ENCODE measurements around the gene TAS2R20. TPM values are rescaled to one million over a fixed set of nuclear protein-coding genes. Genes with fewer than 3 reads are reported as not detected.

TAS2R20 gene
- total and polyA plus RNA-seq, 2 of the 4 experiments (the other 2 are of a cell fraction): 0.36 to 3.4 TPM

- H4K8ac ChIP-seq (ENCODE audit: low read depth in 2 of 2, low read length in 2 of 2): no peak overlapping the region
- no peak overlapping the region for H3K4ac ChIP-seq (ENCODE audit: low read depth, low read length)
- ATAC-seq (ENCODE audit: low read depth) (peak; percentile 56; the same call in 1 of the 2 replicates), DNase-seq (peak; percentile 29)
- in situ Hi-C loops (cut with MboI; ENCODE audit: low sequenced_read_pairs): no loop called here
- TF ChIP-seq RFX5 (IDR thresholded peaks at IDR 0.05; ENCODE audit: low read depth, low read length) (no peak), CTCF (conservative IDR thresholded peaks at IDR 0.05; ENCODE audit: low read depth, low read length) (no peak), MAFK (IDR thresholded peaks at IDR 0.05; ENCODE audit: low read depth, low read length) (no peak), FOS (IDR thresholded peaks at IDR 0.05; ENCODE audit: low read depth, low read length) (no peak), NFE2L2 (IDR thresholded peaks at IDR 0.05; ENCODE audit: low read depth, low read length) (no peak), RAD21 (IDR thresholded peaks at IDR 0.05; ENCODE audit: low read length) (no peak), MXI1 (IDR thresholded peaks at IDR 0.05; ENCODE audit: borderline replicate concordance, low read depth, low read length) (no peak)
- no peak overlapping the region for H3K27ac ChIP-seq (ENCODE audit: insufficient read depth, low read length)
- no TSS peak for BruUV-seq (replicated peaks)
- H2BK15ac ChIP-seq (ENCODE audit: low read depth, low read length): no peak overlapping the region
- H3K56ac ChIP-seq (ENCODE audit: extremely low read depth, insufficient read depth, low read length): no peak overlapping the region
- H3K9me3 ChIP-seq (ENCODE audit: control insufficient read depth, insufficient read depth, low read length): no peaks in the 10 kb centered on the region
- no peak overlapping the region for H2AK9ac ChIP-seq (replicated peaks; ENCODE audit: low read depth, low read length, poor library complexity)
- POLR2A ChIA-PET (ENCODE audit: unreplicated experiment): no interaction called here
- no CpG with 5 or more reads among the region's 1 CpG for WGBS, 2 experiments (ENCODE audit: extremely low coverage in 2 of 2, insufficient read length in 1 of 2)
- no peak overlapping the region for H3K23ac ChIP-seq (ENCODE audit: low read depth, low read length)
- no peaks in the 10 kb centered on the region for H3K36me3 ChIP-seq (ENCODE audit: control insufficient read depth, insufficient read depth, low read length)
- H4K20me1 ChIP-seq (ENCODE audit: insufficient read depth, low read length): no peaks in the 10 kb centered on the region
- H2AK5ac ChIP-seq (ENCODE audit: low read depth, low read length): no peak overlapping the region
- no peaks in the 10 kb centered on the region for H3K9me1 ChIP-seq (ENCODE audit: insufficient read depth, low read length)
- no peaks in the 10 kb centered on the region for H3K27me3 ChIP-seq (ENCODE audit: control insufficient read depth, insufficient read depth, low read length)
- H2AFZ ChIP-seq (replicated peaks; ENCODE audit: low read length, poor library complexity): no peak overlapping the region
- intact Hi-C loops (cut with micrococcal nuclease): no loop called here
- H2BK20ac ChIP-seq (ENCODE audit: low read depth, low read length): no peak overlapping the region
- H2BK5ac ChIP-seq (ENCODE audit: low read depth, low read length, poor library complexity, severe bottlenecking): no peak overlapping the region
- H3K9ac ChIP-seq (ENCODE audit: low read depth, low read length): no peak overlapping the region
- dilution Hi-C loops (cut with HindIII; ENCODE audit: low sequenced_read_pairs, unreplicated experiment): no loop called here
- no peak overlapping the region for H4K91ac ChIP-seq (ENCODE audit: insufficient read depth, low read depth, low read length)
- H3K4me1 ChIP-seq (ENCODE audit: control insufficient read depth, insufficient read depth, low read length): 0 out of 2 replicates have a peak, but pooled peaks cover 2% of the 10 kb centered on the region
- no peak overlapping the region for H3K18ac ChIP-seq (ENCODE audit: low read depth, low read length)
- peaks cover 0 to 6% of the 10 kb centered on the region in 2 experiments for H3K79me1 ChIP-seq (ENCODE audit: low read depth in 1 of 2, low read length in 2 of 2)
- peak overlapping the region; percentile 34; the same call in 1 of the 2 replicates for H3K4me2 ChIP-seq (ENCODE audit: low read depth, low read length)
- no peak overlapping the region for H3K4me3 ChIP-seq (ENCODE audit: insufficient read depth, low read depth, low read length)
- no peak overlapping the region for H3K14ac ChIP-seq (replicated peaks; ENCODE audit: low read depth, low read length)
- CTCF ChIA-PET: interaction anchor here (1.1 kb wide), 1 partner anchor 160 kb away, joined by 3 read pairs; no protein-coding TSS in a partner anchor
- H2BK120ac ChIP-seq (ENCODE audit: low read depth, low read length): no peak overlapping the region
- no peak overlapping the region for H4K5ac ChIP-seq (ENCODE audit: low read depth, low read length)
These were observed 42.1 kb upstream of the TAS2R20 start for GRCh38 chr12:11040162-11040561.
